MM.1S (cell line): ENCODE data around the gene GALNT7.

Source experiments
- DNase-seq: peaks from one replicate; pipeline ENCODE4 v3.0.0-alpha.2; 2015
- H2AFZ ChIP-seq: fragments of 300-600 bp; sonication (generic); 2 replicates; pipeline ENCODE4 v1.6.0; 2016; ENCODE audit warnings: antibody characterized with exemption, low read length
- H3F3A ChIP-seq: fragments of 300-600 bp; sonication (generic); 2 replicates; pipeline ENCODE4 v1.6.1; 2016; ENCODE audit warnings: mild to moderate bottlenecking, antibody characterized with exemption, low read length, moderate library complexity, mixed read lengths; ENCODE audit not compliant: insufficient read depth
- H3K27ac ChIP-seq: fragments of 300-600 bp; sonication (generic); 2 replicates; pipeline ENCODE4 v1.5.1; 2016; ENCODE audit warnings: mild to moderate bottlenecking, low read length
- H3K27me3 ChIP-seq: fragments of 300-600 bp; sonication (generic); replicated peaks from 2 replicates; pipeline ENCODE4 v1.6.0; 2016; ENCODE audit warnings: low read length; ENCODE audit not compliant: insufficient read depth
- H3K36me3 ChIP-seq: fragments of 300-600 bp; sonication (generic); replicated peaks from 2 replicates; pipeline ENCODE4 v1.6.1; 2016; ENCODE audit warnings: mild to moderate bottlenecking, low read length, mixed read lengths; ENCODE audit not compliant: insufficient read depth
- H3K4me1 ChIP-seq: fragments of 300-600 bp; sonication (generic); 2 replicates; pipeline ENCODE4 v1.6.1; 2016; ENCODE audit warnings: low read length, mixed read lengths
- H3K4me2 ChIP-seq: fragments of 300-600 bp; sonication (generic); 2 replicates; pipeline ENCODE4 v1.6.0; 2016; ENCODE audit warnings: low read depth, low read length
- H3K4me3 ChIP-seq: fragments of 300-600 bp; sonication (generic); 2 replicates; pipeline ENCODE4 v1.5.1; 2016; ENCODE audit warnings: low read length, mixed read lengths
- H3K79me2 ChIP-seq: fragments of 300-600 bp; sonication (generic); 2 replicates; pipeline ENCODE4 v1.6.1; 2016; ENCODE audit warnings: mixed run types, low read length, mixed read lengths
- H3K9ac ChIP-seq: fragments of 300-600 bp; sonication (generic); 2 replicates; pipeline ENCODE4 v1.6.1; 2016; ENCODE audit warnings: low read length, mixed read lengths
- H3K9me2 ChIP-seq: fragments of 300-600 bp; sonication (generic); replicated peaks from 2 replicates; pipeline ENCODE4 v1.6.1; 2016; ENCODE audit warnings: mild to moderate bottlenecking, low read length, mixed read lengths; ENCODE audit not compliant: insufficient read depth
- H3K9me3 ChIP-seq: fragments of 300-600 bp; sonication (generic); replicated peaks from 2 replicates; pipeline ENCODE4 v1.6.1; 2016; ENCODE audit warnings: mild to moderate bottlenecking, low read length, mixed read lengths; ENCODE audit not compliant: insufficient read depth
- H4K20me1 ChIP-seq: fragments of 300-600 bp; sonication (generic); 2 replicates; pipeline ENCODE4 v1.6.1; 2016; ENCODE audit warnings: mild to moderate bottlenecking, low read length, moderate library complexity, mixed read lengths; ENCODE audit not compliant: insufficient read depth
- CTCF ChIP-seq: fragments of 300-600 bp; sonication (generic); IDR thresholded peaks from 2 replicates; pipeline ENCODE4 v1.5.1; 2016; ENCODE audit warnings: antibody characterized with exemption, low read length, mixed read lengths
- EZH2 ChIP-seq: fragments of 300-600 bp; sonication (generic); optimal IDR thresholded peaks from 2 replicates; pipeline ENCODE3; 2017; ENCODE audit warnings: low read depth, mild to moderate bottlenecking, antibody characterized with exemption, low read length, mixed read lengths
- EZH2phosphoT487 ChIP-seq: fragments of 300-600 bp; sonication (generic); IDR thresholded peaks from 2 replicates; pipeline ENCODE4 v1.6.1; 2018; ENCODE audit warnings: antibody characterized with exemption, low read length

Gene GALNT7

GRCh38 chr4:173246719-173247118 lies 78.1 kb downstream of the GALNT7 start:
- Histone ChIP-seq H3F3A (0 out of 2 replicates have a peak, but pooled peaks cover 4% of the 10 kb centered on the region), H3K36me3 (no peaks in the 10 kb centered on the region), H2AFZ (no peak overlapping the region), H3K9ac (no peak overlapping the region), H3K79me2 (peaks cover 7% of the 10 kb centered on the region; the same call in 1 of the 2 replicates), H3K27me3 (no peaks in the 10 kb centered on the region), H3K4me1 (peaks cover 20% of the 10 kb centered on the region), H3K9me3 (no peaks in the 10 kb centered on the region), H3K9me2 (no peaks in the 10 kb centered on the region), H3K4me2 (no peak overlapping the region), H3K4me3 (no peak overlapping the region), H3K27ac (no peak overlapping the region), H4K20me1 (no peaks in the 10 kb centered on the region)
- TF ChIP-seq EZH2phosphoT487 = no peak
- no peak for TF ChIP-seq CTCF
- TF ChIP-seq EZH2 = no peak
- no peak for DNase-seq

- DNase-seq = no peak
- no peak overlapping the region for H2AFZ ChIP-seq
- H3K4me3 ChIP-seq = no peak overlapping the region
- H3K4me1 ChIP-seq = peaks cover 24% of the 10 kb centered on the region
- H3K9ac ChIP-seq = no peak overlapping the region
- TF ChIP-seq EZH2 (no peak), EZH2phosphoT487 (no peak), CTCF (no peak)
- H3K27ac ChIP-seq = no peak overlapping the region
- H3K36me3 ChIP-seq = no peaks in the 10 kb centered on the region
- H3K4me2 ChIP-seq = no peak overlapping the region
- no peaks in the 10 kb centered on the region for H4K20me1 ChIP-seq
- H3K9me3 ChIP-seq = no peaks in the 10 kb centered on the region
- H3K79me2 ChIP-seq = peaks cover 7% of the 10 kb centered on the region; the same call in 1 of the 2 replicates
- no peaks in the 10 kb centered on the region for H3K9me2 ChIP-seq
- H3F3A ChIP-seq = 0 out of 2 replicates have a peak, but pooled peaks cover 8% of the 10 kb centered on the region
- H3K27me3 ChIP-seq = no peaks in the 10 kb centered on the region
Observed at GRCh38 chr4:173247321-173247720, 78.7 kb downstream of the GALNT7 start.

GRCh38 chr4:173248690-173249089 lies 80.1 kb downstream of the GALNT7 start:
- H3K79me2 ChIP-seq = 0 out of 2 replicates have a peak, but pooled peaks cover 3% of the 10 kb centered on the region
- no peak for DNase-seq
- no peaks in the 10 kb centered on the region for H3K9me3 ChIP-seq
- TF ChIP-seq CTCF = no peak
- no peak overlapping the region for H3K4me3 ChIP-seq
- H4K20me1 ChIP-seq = no peaks in the 10 kb centered on the region
- peaks cover 26% of the 10 kb centered on the region for H3K4me1 ChIP-seq
- no peaks in the 10 kb centered on the region for H3K27me3 ChIP-seq
- no peak overlapping the region for H3K27ac ChIP-seq
- H3F3A ChIP-seq = 0 out of 2 replicates have a peak, but pooled peaks cover 10% of the 10 kb centered on the region
- no peak overlapping the region for H3K9ac ChIP-seq
- no peaks in the 10 kb centered on the region for H3K36me3 ChIP-seq
- no peaks in the 10 kb centered on the region for H3K9me2 ChIP-seq
- H2AFZ ChIP-seq = no peak overlapping the region
- H3K4me2 ChIP-seq = no peak overlapping the region
